Mammary epithelial cell (primary cell): ENCODE measurements around the gene ADRM1.

Experiments used
- EZH2 ChIP-seq: IDR thresholded peaks from 2 replicates; pipeline ENCODE4 v1.6.1; 2012; ENCODE audit warnings: low read length, inconsistent platforms, borderline replicate concordance
- TF ChIP-seq, protein P1 (sequence below), 2 donors: IDR thresholded peaks in 1 of 2; conservative IDR thresholded peaks in 1 of 2; 2 replicates each; pipeline ENCODE4 v1.5.1; 2011 to 2012; ENCODE audit warnings: inconsistent platforms in 2 of 2, low read length in 2 of 2, mild to moderate bottlenecking in 2 of 2, control low read depth in 1 of 2, low read depth in 1 of 2; ENCODE audit not compliant: insufficient read depth in 1 of 2; ENCODE audit errors: extremely low read depth in 1 of 2

GRCh38 chr20:62321521-62321948 lies 18.7 kb downstream of the ADRM1 start:
- TF ChIP-seq EZH2, result no peak
- TF ChIP-seq, protein P1, sequence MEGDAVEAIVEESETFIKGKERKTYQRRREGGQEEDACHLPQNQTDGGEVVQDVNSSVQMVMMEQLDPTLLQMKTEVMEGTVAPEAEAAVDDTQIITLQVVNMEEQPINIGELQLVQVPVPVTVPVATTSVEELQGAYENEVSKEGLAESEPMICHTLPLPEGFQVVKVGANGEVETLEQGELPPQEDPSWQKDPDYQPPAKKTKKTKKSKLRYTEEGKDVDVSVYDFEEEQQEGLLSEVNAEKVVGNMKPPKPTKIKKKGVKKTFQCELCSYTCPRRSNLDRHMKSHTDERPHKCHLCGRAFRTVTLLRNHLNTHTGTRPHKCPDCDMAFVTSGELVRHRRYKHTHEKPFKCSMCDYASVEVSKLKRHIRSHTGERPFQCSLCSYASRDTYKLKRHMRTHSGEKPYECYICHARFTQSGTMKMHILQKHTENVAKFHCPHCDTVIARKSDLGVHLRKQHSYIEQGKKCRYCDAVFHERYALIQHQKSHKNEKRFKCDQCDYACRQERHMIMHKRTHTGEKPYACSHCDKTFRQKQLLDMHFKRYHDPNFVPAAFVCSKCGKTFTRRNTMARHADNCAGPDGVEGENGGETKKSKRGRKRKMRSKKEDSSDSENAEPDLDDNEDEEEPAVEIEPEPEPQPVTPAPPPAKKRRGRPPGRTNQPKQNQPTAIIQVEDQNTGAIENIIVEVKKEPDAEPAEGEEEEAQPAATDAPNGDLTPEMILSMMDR (conservative IDR thresholded peaks at IDR 0.05 in 1 of 2, IDR thresholded peaks at IDR 0.05 in 1 of 2; ENCODE audit: extremely low read depth in 1 of 2, insufficient read depth in 1 of 2, low read depth in 1 of 2, low read length in 2 of 2), result no peak
